GM12878 (cell line): Measurements from ENCODE around the gene FUT7. TPM values are rescaled to one million over a fixed set of nuclear protein-coding genes. Genes with fewer than 3 reads are reported as not detected.

Source experiments
- ATAC-seq: fragments of 200-7000 bp; cut with Tn5 transposase; 3 replicates; pipeline ENCODE4 v1.9.1; 2020; ENCODE audit warnings: mild to moderate bottlenecking, moderate library complexity
- BruUV-seq: library from RNA; stranded (reverse); fragments of 400-500 nt; replicated peaks from 2 replicates; lab custom pipeline; 2021; lab: Mats Ljungman, UMichigan
- CTCF ChIA-PET: fragments of 300-600 bp; sonication (Branson Sonifier 250); formaldehyde crosslinking; extraction: SDS; loops from one replicate; lab custom pipeline; 2021; ENCODE audit warnings: inconsistent platforms; lab: Yijun Ruan, JAX
- POLR2A ChIA-PET: fragments of 350-600 bp; formaldehyde crosslinking; extraction: SDS; loops from one replicate; lab custom pipeline; 2021; ENCODE audit warnings: inconsistent platforms; lab: Charles Lee
- RAD21 ChIA-PET: fragments of 300-600 bp; sonication (Branson Sonifier 250); formaldehyde crosslinking; loops from one replicate; lab custom pipeline; 2023; ENCODE audit warnings: antibody characterized with exemption; ENCODE audit not compliant: unreplicated experiment; lab: Charles Lee
- SMC1A ChIA-PET: fragments of 300-600 bp; sonication (Branson Sonifier 250); formaldehyde crosslinking; loops from one replicate; lab custom pipeline; 2023; ENCODE audit not compliant: unreplicated experiment, uncharacterized antibody; lab: Charles Lee
- DNase-seq: peaks from one replicate; pipeline ENCODE4 v3.0.0-alpha.2; 2011; ENCODE audit warnings: low read depth, low spot score
- FAIRE-seq: peaks from 3 replicates; lab custom pipeline; 2011; peaks lifted over from hg19 to GRCh38; lab: Jason Lieb, UNC
- H2AFZ ChIP-seq: 2 replicates; pipeline ENCODE4 v1.6.0; 2011; ENCODE audit warnings: low read depth, low read length, control low read depth; ENCODE audit not compliant: control insufficient read depth
- H3K27ac ChIP-seq: 2 replicates; pipeline ENCODE4 v1.5.1; 2011; ENCODE audit warnings: control low read depth; ENCODE audit not compliant: control insufficient read depth, insufficient read depth
- H3K27me3 ChIP-seq, 2 experiments: replicated peaks in 1 of 2; 2 replicates each; pipeline versions ENCODE4 v1.6.0 to v1.6.1; 2011; ENCODE audit warnings: low read length in 1 of 2; ENCODE audit not compliant: control insufficient read depth in 2 of 2, insufficient read depth in 2 of 2
- H3K36me3 ChIP-seq, 2 experiments: 2 replicates each; pipeline ENCODE4 v1.5.1; 2011; ENCODE audit warnings: low read length in 1 of 2; ENCODE audit not compliant: control insufficient read depth in 2 of 2, insufficient read depth in 2 of 2
- H3K4me1 ChIP-seq: 2 replicates; pipeline ENCODE4 v1.6.1; 2011; ENCODE audit warnings: mild to moderate bottlenecking, low read length, moderate library complexity, mixed read lengths; ENCODE audit not compliant: control insufficient read depth, insufficient read depth
- H3K4me2 ChIP-seq: 2 replicates; pipeline ENCODE4 v1.6.0; 2011; ENCODE audit warnings: control low read depth; ENCODE audit not compliant: control insufficient read depth, insufficient read depth
- H3K4me3 ChIP-seq: fragments of 200-600 bp; sonication (generic); 2 replicates; pipeline ENCODE4 v1.5.1; 2016
- H3K79me2 ChIP-seq: 2 replicates; pipeline ENCODE4 v1.6.0; 2011; ENCODE audit warnings: low read length; ENCODE audit not compliant: control insufficient read depth, insufficient read depth
- H3K9ac ChIP-seq: 2 replicates; pipeline ENCODE4 v1.8.0; 2011; ENCODE audit warnings: low read length, control low read depth, mixed read lengths; ENCODE audit not compliant: control insufficient read depth, insufficient read depth
- H3K9me3 ChIP-seq: replicated peaks from 3 replicates; pipeline ENCODE4 v1.5.1; 2011; ENCODE audit warnings: mild to moderate bottlenecking, low read length; ENCODE audit not compliant: control insufficient read depth, insufficient read depth
- H4K20me1 ChIP-seq: 2 replicates; pipeline ENCODE4 v1.6.0; 2011; ENCODE audit not compliant: control insufficient read depth, insufficient read depth
- HSF1 ChIP-seq: fragments of 150-350 bp; IDR thresholded peaks from 2 replicates; pipeline ENCODE4 v1.6.1; 2014; ENCODE audit warnings: mild to moderate bottlenecking, low read depth, low read length
- IRF4 ChIP-seq: IDR thresholded peaks from 2 replicates; pipeline ENCODE4 v1.6.1; 2011; ENCODE audit warnings: low read depth, low read length
- NBN ChIP-seq: fragments of 450-650 bp; IDR thresholded peaks from 2 replicates; pipeline ENCODE4 v1.6.1; 2016
- NKRF ChIP-seq: fragments of 450-650 bp; conservative IDR thresholded peaks from 2 replicates; pipeline ENCODE4 v1.6.1; 2017; ENCODE audit warnings: mild to moderate bottlenecking, moderate library complexity
- SRF ChIP-seq, 2 experiments: IDR thresholded peaks; 2 replicates each; pipeline ENCODE4 v1.6.1; 2011; ENCODE audit warnings: low read depth in 2 of 2, low read length in 2 of 2, mild to moderate bottlenecking in 1 of 2, moderate library complexity in 1 of 2
- TBL1XR1 ChIP-seq: IDR thresholded peaks from 2 replicates; pipeline ENCODE4 v1.6.1; 2012; ENCODE audit warnings: low read depth, low read length, improper control_type of control experiment
- USF2 ChIP-seq: IDR thresholded peaks from 2 replicates; pipeline ENCODE4 v1.6.1; 2011; ENCODE audit warnings: low read depth, low read length, improper control_type of control experiment, borderline replicate concordance
- ZBTB33 ChIP-seq: fragments of 450-650 bp; IDR thresholded peaks from 2 replicates; pipeline ENCODE4 v1.6.1; 2017; ENCODE audit warnings: mild to moderate bottlenecking
- ZNF592 ChIP-seq: fragments of 450-650 bp; IDR thresholded peaks from 2 replicates; pipeline ENCODE4 v1.6.1; 2017; ENCODE audit warnings: mild to moderate bottlenecking, moderate library complexity
- ZZZ3 ChIP-seq: IDR thresholded peaks from 2 replicates; pipeline ENCODE4 v1.6.1; 2011; ENCODE audit warnings: low read depth; ENCODE audit not compliant: control insufficient read depth, insufficient read length
- WGBS: methylation state at CpG from one replicate; pipeline ENCODE4 v1.1.6; 2016; ENCODE audit warnings: low lambda C conversion rate; ENCODE audit not compliant: insufficient replicate concordance, insufficient coverage; ENCODE audit errors: missing lambda C conversion rate; 5-methylcytosine and 5-hydroxymethylcytosine counted together
- in situ Hi-C: fragments of 300-500 bp; cut with MboI; formaldehyde crosslinking; loops from 9 replicates; pipeline ENCODE4 v1.14.3; 2018; ENCODE audit warnings: mixed read lengths
- intact Hi-C: fragments of 100-400 bp; cut with micrococcal nuclease; formaldehyde crosslinking; loops from one replicate; pipeline ENCODE4 v1.14.2; 2022; ENCODE audit not compliant: unreplicated experiment
- polyA plus RNA-seq, 11 experiments: library from polyadenylated mRNA; depleted of rRNA in 4 of 11; unstranded in 6 of 11; stranded (reverse) in 5 of 11; fragments of >200 nt; fragmentation: Nextera tagmentation in 4 of 11; fragmentation: Illumina TruSeq in 1 of 11; extraction: Ambion mirVana in 4 of 11; extraction: Trizol in 1 of 11; gene quantifications; 1 replicate in 1 of 11; 2 replicates in 10 of 11; pipeline versions ENCODE4 v1.2.1 to v1.2.3, GENCODE V29; 2011 to 2016; ENCODE audit warnings: inconsistent platforms in 2 of 11, missing spikeins in 2 of 11, low read depth in 1 of 11
- total RNA-seq, 4 experiments: library from RNA; depleted of rRNA in 3 of 4; stranded (reverse); fragments of >200 nt in 3 of 4; fragmentation: Illumina TruSeq in 1 of 4; extraction: Trizol in 1 of 4; gene quantifications; 2 replicates each; pipeline versions ENCODE4 v1.2.1 to v1.2.3, GENCODE V29; 2013 to 2021

FUT7 gene
- total and polyA plus RNA-seq, 10 of the 15 experiments (the other 5 are each of a cell fraction or from before 2014, with no cell fraction given): 0.04 to 0.62 (median 0.20) TPM; not detected in 2

- H3K9ac ChIP-seq: no peak overlapping the region; the same call in 1 of the 2 replicates
- peak overlapping the region; percentile 36; the same call in 1 of the 2 replicates for H3K4me3 ChIP-seq
- H3K27ac ChIP-seq: no peak overlapping the region; the same call in 1 of the 2 replicates
- no peaks in the 10 kb centered on the region for H3K27me3 ChIP-seq
- ChIA-PET POLR2A (interaction anchor here (0.6 to 2.6 kb wide), 10 partner anchors 8 to 247 kb away, joined by 3 to 19 read pairs (median 4); partner anchors contain the start of genes MAN1B1, SAPCD2 and TMEM141), CTCF (interaction anchor here (0.6 to 4.4 kb wide), 57 partner anchors 9 to 327 kb away, joined by 3 to 163 read pairs (median 5); partner anchors contain the start of genes AJM1, CLIC3, FBXW5 and NPDC1), RAD21 (interaction anchor here (0.5 to 3.8 kb wide), 29 partner anchors 10 to 293 kb away, joined by 3 to 109 read pairs (median 4); partner anchors contain the start of genes AJM1, MAN1B1, SAPCD2 and TMEM141), SMC1A (interaction anchor here (0.7 to 5.2 kb wide), 22 partner anchors 12 to 269 kb away, joined by 3 to 77 read pairs (median 5); partner anchors contain the start of genes CLIC3 and TMEM141)
- H4K20me1 ChIP-seq: no peaks in the 10 kb centered on the region
- no TSS peak for BruUV-seq
- intact Hi-C loops: loop anchor here (1.0 to 5.0 kb wide), 3 partner anchors 87 to 248 kb away; partner anchors contain the start of gene PHPT1
- H2AFZ ChIP-seq: peak overlapping the region; percentile 54
- H3K4me2 ChIP-seq: peak overlapping the region; percentile 79
- peaks cover 37% of the 10 kb centered on the region for H3K4me1 ChIP-seq
- WGBS: 1% methylated on average over 24 of the region's 24 CpGs
- H3K36me3 ChIP-seq: no peaks in the 10 kb centered on the region
- ATAC-seq: peak; percentile 89
- DNase-seq: peak; percentile 55
- in situ Hi-C loops: loop anchor here (5.0 kb wide), 2 partner anchors 88 to 238 kb away; partner anchors contain the start of genes C8G and CCDC183
- H3K79me2 ChIP-seq: no peaks in the 10 kb centered on the region
- no peaks in the 10 kb centered on the region for H3K9me3 ChIP-seq
- peak; percentile 96 for FAIRE-seq
- TF ChIP-seq ZZZ3: no peak
- TF ChIP-seq NBN: peak; percentile 71; the same call in 1 of the 2 replicates
- no peak for TF ChIP-seq SRF (IDR thresholded peaks at IDR 0.05; ENCODE audit: low read depth in 2 of 2, low read length in 2 of 2)
- no peak for TF ChIP-seq ZNF592
- TF ChIP-seq TBL1XR1: no peak
- TF ChIP-seq HSF1: no peak
- 0 out of 2 replicates have a peak, but pooled peaks have one; percentile 34 for TF ChIP-seq NKRF
- TF ChIP-seq IRF4: peak; percentile 87
- TF ChIP-seq USF2: no peak
- TF ChIP-seq ZBTB33: no peak
Observed at GRCh38 chr9:137034709-137035506, 3.0 kb upstream of the FUT7 start.
